Measurements from ENCODE around the gene GDAP1L1. TPM values are rescaled to one million over a fixed set of nuclear protein-coding genes. Genes with fewer than 3 reads are reported as not detected.

Gene GDAP1L1
- total RNA-seq, 6 experiments from 2014 or later, result not detected

DNA sequence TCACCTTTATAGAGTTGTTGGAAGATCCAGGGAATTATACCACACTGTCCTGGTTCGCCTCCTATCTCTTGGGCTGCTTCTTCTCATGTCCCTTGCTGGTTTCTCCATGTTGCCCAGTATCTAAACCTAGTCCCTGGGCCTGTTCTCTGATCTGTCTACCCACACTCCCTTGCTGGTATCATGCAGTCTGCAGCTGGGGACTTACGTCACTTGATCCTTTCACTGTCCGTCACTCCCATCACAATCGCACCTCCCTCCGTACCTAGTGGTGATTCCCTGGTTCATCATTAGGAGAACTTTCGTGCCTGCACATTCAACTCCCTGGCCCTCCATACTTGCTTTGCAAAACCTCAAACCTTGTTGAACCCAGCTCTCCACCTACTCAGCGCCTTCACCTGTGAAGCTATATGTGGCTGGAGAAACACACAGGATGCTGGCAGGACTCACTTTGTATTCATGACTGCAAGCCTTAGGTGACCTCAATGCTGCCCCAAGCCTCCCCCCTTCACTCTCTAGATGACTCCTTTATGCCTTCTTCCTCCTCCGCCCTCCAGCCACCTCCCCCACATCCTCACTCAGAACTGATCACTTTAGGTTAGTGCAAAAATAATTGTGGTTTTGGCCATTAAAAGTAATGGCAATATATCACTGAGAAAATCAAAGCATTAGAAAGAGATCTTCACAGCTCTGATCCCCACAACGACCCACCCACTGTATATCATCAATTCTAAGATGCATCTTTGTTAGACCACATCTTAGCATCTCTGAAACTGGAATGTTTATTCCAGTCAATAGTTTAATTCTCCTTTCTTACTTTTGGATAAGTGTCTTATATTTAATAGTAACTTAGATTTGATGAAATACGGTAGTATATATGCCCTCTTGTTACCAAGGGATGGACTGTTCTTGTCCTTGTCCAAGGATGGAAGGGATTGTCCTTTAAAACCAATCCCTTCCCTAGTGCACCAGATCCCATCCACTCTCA, 26.4 kb downstream of the GDAP1L1 start:
- Histone ChIP-seq H3K9me3 (no peaks in the 10 kb centered on the region), H3K36me3 (no peaks in the 10 kb centered on the region), H3K4me1 (no peaks in the 10 kb centered on the region), H3K4me3 (no peak overlapping the region), H3K27ac (no peak overlapping the region), H3K27me3 (no peaks in the 10 kb centered on the region)
- ATAC-seq (no peak), DNase-seq (no peak)
- intact Hi-C loops (cut with DNase I), result no loop called here
- 86% methylated on average over 9 of the region's 10 CpGs for WGBS (ENCODE audit: insufficient coverage, low coverage, low lambda C conversion rate, missing lambda C conversion rate)
- TF ChIP-seq, protein P1, sequence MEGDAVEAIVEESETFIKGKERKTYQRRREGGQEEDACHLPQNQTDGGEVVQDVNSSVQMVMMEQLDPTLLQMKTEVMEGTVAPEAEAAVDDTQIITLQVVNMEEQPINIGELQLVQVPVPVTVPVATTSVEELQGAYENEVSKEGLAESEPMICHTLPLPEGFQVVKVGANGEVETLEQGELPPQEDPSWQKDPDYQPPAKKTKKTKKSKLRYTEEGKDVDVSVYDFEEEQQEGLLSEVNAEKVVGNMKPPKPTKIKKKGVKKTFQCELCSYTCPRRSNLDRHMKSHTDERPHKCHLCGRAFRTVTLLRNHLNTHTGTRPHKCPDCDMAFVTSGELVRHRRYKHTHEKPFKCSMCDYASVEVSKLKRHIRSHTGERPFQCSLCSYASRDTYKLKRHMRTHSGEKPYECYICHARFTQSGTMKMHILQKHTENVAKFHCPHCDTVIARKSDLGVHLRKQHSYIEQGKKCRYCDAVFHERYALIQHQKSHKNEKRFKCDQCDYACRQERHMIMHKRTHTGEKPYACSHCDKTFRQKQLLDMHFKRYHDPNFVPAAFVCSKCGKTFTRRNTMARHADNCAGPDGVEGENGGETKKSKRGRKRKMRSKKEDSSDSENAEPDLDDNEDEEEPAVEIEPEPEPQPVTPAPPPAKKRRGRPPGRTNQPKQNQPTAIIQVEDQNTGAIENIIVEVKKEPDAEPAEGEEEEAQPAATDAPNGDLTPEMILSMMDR (IDR thresholded peaks at IDR 0.05), result no peak
- no peak for TF ChIP-seq POLR2A (IDR thresholded peaks at IDR 0.05)

DNA sequence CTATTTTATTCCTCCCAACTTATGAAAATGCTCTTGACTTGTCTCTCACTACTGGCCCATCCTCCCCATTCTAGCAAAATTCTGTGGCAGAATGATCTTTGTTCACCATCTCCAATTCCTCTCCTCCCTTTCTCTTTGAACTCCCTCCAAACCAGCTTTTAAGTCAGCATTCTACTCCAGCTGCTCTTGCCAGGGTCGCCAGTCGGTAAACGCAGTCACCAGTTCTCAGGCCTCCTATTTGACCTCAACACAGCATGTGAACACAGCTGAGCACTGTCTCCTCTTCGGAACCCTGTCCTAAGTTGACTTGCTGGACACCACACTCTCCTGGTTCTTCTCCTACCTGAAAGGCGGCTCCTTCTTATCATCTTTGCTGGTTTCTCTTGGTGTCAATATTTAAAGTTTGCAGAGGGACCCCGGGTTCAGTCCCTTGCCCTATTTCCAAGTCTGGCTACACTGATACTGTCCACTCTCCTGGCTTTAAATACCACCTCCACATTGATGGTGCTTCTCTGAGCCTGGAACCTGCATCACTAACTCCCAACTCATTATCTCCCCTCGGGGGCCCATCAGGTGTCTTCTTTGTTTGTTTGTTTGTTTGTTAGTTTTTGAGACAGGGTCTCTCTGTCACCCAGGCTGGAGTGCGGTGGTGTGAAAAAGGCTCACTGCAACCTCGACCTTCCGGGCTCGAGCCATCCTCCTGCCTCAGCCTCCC, 27.4 kb downstream of the GDAP1L1 start:
- TF ChIP-seq POLR2A (IDR thresholded peaks at IDR 0.05), result no peak
- TF ChIP-seq, protein P1 (IDR thresholded peaks at IDR 0.05), result no peak
- Histone ChIP-seq H3K36me3 (no peaks in the 10 kb centered on the region), H3K9me3 (no peaks in the 10 kb centered on the region), H3K27me3 (no peaks in the 10 kb centered on the region), H3K27ac (no peak overlapping the region), H3K4me1 (no peaks in the 10 kb centered on the region), H3K4me3 (no peak overlapping the region)
- ATAC-seq (no peak), DNase-seq (no peak)
- 53% methylated on average over 9 of the region's 11 CpGs for WGBS (ENCODE audit: insufficient coverage, low coverage, low lambda C conversion rate, missing lambda C conversion rate)
- intact Hi-C loops (cut with DNase I), result no loop called here

DNA sequence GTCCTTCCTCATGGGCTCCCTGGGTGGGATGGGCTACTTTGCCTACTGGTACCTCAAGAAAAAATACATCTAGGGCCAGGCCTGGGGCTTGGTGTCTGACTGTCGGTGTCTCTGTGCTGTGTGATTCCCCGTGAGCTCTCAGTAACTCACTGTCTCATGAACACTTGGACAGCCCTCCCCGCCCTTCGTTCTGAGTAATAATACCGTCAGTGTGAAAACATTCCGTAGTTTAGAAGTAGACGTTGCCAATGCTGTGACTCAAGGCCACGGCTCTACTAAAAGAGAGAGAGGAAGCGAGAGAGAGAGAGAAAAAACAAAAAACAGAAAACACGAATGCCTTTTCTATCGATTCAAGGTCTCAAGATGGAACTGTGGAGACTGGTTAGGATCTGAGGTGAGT, 32.1 kb downstream of the GDAP1L1 start:
- no peaks in the 10 kb centered on the region for H3K4me1 ChIP-seq
- intact Hi-C loops (cut with DNase I), result no loop called here
- no peak for DNase-seq
- no peak for ATAC-seq
- H3K4me3 ChIP-seq, result no peak overlapping the region
- WGBS (ENCODE audit: insufficient coverage, low coverage, low lambda C conversion rate, missing lambda C conversion rate), result 69% methylated on average over 3 of the region's 11 CpGs
- TF ChIP-seq, protein P1 (IDR thresholded peaks at IDR 0.05), result no peak
- no peak for TF ChIP-seq POLR2A (IDR thresholded peaks at IDR 0.05)
- no peak overlapping the region for H3K27ac ChIP-seq
- H3K9me3 ChIP-seq, result no peaks in the 10 kb centered on the region
- no peaks in the 10 kb centered on the region for H3K36me3 ChIP-seq
- H3K27me3 ChIP-seq, result no peaks in the 10 kb centered on the region

DNA sequence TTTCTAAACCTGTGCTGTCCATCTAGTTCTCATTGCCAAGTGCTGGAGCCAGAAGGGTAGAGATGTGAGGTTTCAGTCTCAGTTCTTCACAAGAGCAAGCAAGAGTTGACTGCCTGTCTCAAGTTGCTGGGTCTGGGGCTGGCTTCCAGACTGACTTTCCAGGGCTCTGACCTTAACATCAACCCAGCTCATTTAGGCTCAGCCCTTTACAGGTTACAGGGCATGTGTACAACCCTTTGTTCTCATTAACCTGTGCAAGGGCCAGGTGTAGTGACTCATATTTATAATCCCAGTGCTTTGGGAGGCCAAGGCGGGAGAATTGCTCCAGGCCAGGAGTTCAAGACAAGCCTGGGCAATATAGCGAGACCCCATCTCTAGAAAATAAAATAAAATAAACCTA, 33.3 kb downstream of the GDAP1L1 start:
- Histone ChIP-seq H3K27ac (no peak overlapping the region), H3K9me3 (no peaks in the 10 kb centered on the region), H3K4me1 (no peaks in the 10 kb centered on the region), H3K36me3 (no peaks in the 10 kb centered on the region), H3K4me3 (no peak overlapping the region), H3K27me3 (no peaks in the 10 kb centered on the region)
- ATAC-seq (no peak), DNase-seq (no peak)
- WGBS (ENCODE audit: insufficient coverage, low coverage, low lambda C conversion rate, missing lambda C conversion rate), result 95% methylated on average over 2 of the region's 2 CpGs
- no peak for TF ChIP-seq POLR2A (IDR thresholded peaks at IDR 0.05)
- TF ChIP-seq, protein P1 (IDR thresholded peaks at IDR 0.05), result no peak
- intact Hi-C loops (cut with DNase I), result no loop called here

Data from right lobe of liver (tissue), 6 donors.